ENCODE results near the gene COA5.

Gene COA5

GRCh38 chr2:98571796-98572195 lies 36.5 kb downstream of the COA5 start:
- no peak for DNase-seq (ENCODE audit: low read depth in 3 of 3)

DNA sequence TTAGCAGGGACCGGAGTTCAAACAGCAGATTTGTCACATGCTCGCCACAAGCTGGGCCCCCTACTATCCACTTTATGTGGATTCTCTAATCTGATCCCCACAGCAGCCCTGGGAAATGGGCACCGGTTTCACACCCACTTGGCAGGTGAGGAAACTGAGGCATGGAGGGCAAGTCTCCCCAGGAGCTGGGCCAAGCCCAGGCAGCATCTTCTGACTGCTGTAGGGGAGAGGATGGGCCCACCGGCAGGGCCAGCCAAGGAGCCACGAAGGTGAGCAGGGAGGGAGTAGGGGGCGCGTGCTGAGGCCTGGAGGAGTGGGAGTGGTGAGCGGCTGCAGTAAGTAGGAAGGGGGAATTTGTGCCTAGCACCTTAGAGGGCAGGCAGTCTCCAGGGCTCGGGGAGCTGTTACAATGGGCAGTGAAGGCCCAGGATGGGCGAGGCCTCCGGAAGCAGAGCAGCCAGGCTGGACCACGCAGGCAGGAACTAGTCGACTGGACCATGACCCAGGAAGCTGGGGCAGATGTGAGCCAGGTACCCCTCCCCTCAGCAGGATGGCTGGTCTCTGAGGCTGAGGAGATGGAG lies 37.1 kb downstream of the COA5 start:
- no peak for DNase-seq (ENCODE audit: low read depth in 3 of 3)

- no peak for DNase-seq (ENCODE audit: low read depth in 3 of 3)
These were observed 38.0 kb downstream of the COA5 start for GRCh38 chr2:98570356-98570755.

DNA sequence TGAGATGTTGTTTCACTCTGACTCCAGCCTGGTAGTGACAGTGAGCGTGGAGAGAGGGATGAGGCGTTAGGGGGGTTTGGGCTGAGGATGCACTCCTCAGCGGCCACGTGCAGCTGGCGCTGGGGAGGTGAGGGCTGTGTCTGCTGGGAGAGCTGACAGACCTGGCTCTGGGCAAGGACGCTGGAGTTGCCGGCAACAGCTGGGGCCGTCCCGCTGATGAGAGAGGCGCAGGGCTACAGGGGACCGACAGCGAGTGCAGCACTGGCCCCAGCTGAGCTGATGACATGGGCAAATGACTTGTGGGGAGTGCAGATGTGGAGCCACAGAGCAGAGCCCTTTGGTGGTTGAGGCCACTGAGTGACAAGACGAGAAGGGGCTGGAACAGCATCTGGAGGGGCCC lies 38.4 kb downstream of the COA5 start:
- no peak for DNase-seq (ENCODE audit: low read depth in 3 of 3)

GRCh38 chr2:98569197-98569793 lies 39.0 kb downstream of the COA5 start:
- DNase-seq (ENCODE audit: low read depth in 3 of 3) = peak; percentile 52 to 67 (median 55)

- DNase-seq (ENCODE audit: low read depth in 3 of 3) = no peak
These were observed 40.0 kb downstream of the COA5 start for GRCh38 chr2:98568161-98568956.

GRCh38 chr2:98565941-98566340 lies 42.4 kb downstream of the COA5 start:
- DNase-seq (ENCODE audit: low read depth in 3 of 3) = no peak

DNA sequence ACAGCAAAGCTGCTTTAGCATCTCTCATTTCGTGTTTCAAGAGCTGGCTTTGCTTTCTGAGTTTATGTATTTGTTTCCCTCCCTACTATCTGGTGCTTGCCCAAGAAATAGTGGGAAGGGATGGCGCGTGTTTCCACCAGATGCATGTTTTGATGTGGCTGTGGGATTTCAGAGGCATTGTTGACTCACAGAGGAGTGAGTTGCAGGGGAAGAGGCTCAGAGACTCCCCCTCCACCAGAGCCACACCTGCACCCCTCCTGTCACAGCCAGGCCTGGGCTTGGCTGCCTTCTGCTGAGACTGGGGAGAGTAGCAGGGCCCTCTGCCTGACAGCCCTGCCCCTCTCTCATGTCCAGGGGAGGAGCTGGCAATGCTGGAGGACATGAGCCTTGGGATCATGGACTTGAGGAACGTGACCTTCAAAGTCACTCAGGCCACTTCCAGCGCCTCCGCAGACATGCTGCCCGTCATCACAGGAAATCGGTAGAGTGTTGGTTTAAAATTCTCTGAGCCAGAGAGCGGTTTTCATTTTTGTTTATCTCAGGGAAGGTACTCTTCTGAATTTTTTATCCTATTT lies 42.9 kb downstream of the COA5 start:
- DNase-seq (ENCODE audit: low read depth in 3 of 3) = no peak

GRCh38 chr2:98564541-98565132 lies 43.7 kb downstream of the COA5 start:
- DNase-seq (ENCODE audit: low read depth in 3 of 3) = no peak

DNA sequence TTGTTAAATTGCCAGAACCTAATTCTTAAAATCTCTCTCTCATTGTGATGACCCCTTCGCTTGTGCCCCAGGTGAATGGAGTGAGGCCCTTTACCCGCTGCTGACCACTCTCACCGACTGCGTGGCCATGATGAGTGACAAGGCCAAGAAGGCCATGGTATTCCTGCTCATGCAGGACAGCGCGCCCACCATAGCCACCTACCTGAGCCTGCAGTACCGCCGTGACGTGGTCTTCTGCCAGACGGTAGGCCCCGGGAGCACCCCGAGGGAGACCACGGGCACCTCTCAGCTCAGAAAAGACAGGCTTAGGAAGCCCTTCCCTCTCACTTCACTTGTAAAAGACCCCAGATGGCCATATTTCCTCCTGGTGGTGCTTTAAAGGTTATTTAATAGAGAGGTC lies 44.9 kb downstream of the COA5 start:
- DNase-seq (ENCODE audit: low read depth in 3 of 3) = no peak

DNA sequence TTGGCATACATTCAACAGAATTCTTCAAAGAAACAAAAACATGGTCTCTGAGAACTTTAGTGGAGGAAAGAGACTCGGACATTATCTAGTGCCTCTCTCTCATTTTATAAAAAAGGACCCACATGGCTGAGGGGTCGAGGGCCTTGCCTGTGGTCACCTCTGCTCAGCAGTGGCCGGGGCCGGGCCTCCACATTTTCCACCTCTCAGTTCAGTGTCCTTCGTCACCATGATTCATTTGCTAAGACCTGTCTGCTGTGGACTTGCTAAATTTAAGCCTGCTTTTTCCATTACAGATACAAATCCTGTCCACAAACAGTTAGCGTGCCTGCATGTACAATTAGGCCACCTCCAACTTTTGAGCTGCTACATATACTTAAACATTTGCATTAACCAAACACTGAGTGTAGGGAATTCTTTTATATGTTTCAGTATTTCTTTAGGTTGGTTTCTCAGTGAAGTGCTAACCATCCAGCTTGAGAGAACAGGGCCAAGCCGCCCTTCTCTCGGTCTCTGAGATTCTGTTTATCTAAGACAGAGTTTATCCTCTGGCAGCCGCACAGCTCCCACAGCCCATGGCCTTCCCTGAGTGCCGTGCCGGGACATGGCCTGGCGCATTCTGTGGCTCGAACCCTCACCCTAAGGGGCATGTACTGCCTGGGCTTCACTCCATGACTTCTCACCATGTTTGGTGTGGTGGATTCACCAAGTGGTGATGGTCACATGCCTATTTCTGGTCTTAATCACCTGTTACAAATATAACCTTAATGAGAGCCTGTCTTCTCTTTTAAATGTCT lies 46.2 kb downstream of the COA5 start:
- no peak for DNase-seq (ENCODE audit: low read depth in 3 of 3)

- no peak for DNase-seq (ENCODE audit: low read depth in 3 of 3)
These were observed 47.3 kb downstream of the COA5 start for GRCh38 chr2:98561018-98561417.

GRCh38 chr2:98560256-98560771 lies 48.0 kb downstream of the COA5 start:
- DNase-seq (ENCODE audit: low read depth in 3 of 3) = no peak

- no peak for DNase-seq (ENCODE audit: low read depth in 3 of 3)
These were observed 48.7 kb downstream of the COA5 start for GRCh38 chr2:98559581-98559980.

DNA sequence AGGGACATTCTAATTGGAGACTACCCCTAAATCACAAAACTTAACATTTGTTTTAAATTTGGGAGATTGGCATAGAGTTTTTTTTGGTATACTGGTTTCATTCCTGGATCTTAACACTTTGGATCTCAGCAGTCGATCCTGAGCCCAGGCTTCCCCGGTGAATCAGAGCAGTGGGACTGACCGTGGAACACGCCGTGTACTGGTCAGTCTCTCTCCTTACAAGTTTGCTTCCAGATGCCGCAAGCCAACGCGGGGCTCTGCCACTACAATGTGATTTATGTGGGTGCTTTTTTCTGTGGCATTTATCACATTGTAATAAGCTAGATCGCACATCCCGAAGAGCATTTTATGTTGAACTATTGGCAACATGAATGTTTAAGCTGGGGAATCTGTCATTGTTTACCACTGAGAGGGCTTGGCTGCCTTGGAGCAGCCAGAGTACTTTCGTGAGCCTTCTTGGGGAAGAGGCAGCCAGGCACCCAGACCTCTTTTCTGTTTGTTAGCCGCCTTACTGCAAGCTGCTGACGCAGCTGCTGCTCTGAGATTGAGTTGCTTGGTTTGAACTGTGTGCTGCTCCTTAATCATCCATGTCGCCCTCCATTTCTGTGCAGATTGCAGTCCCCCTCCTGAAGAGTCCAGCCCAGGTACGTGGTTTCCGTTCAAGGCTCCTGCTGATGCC lies 49.3 kb downstream of the COA5 start:
- no peak for DNase-seq (ENCODE audit: low read depth in 3 of 3)

DNA sequence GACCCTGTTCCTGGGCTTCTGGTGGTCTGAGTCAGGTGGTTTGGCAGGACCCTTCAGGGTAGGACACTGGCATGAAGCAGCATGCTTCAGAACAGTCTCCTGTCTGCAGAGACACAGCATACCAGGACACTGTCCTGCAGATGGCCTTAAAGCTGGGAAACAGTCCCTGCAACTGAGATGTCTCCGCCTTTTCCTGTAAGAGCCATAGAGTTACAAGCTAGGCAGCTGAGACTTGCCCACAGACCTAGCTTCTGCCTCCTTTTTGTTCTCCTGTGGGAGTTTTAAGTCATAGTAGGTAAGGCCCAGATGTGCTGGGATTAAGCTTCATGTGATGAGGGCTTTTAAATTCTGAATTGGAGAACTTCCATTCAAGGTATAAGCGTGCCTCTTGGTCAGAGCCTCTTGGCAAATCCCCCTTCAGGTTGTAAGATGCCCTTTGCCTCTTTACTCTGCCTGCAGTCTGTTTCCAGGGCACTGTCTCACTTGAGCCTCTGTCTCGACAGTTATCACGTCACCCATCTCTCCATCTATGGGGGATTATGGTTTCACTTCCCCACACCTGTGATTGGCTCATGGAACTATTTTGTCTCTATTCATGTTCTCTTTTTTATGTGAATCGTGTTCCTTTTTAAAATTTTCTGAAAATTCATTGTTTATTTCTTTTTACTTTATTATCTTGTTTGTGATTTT lies 51.8 kb downstream of the COA5 start:
- DNase-seq (ENCODE audit: low read depth in 3 of 3) = no peak

DNA sequence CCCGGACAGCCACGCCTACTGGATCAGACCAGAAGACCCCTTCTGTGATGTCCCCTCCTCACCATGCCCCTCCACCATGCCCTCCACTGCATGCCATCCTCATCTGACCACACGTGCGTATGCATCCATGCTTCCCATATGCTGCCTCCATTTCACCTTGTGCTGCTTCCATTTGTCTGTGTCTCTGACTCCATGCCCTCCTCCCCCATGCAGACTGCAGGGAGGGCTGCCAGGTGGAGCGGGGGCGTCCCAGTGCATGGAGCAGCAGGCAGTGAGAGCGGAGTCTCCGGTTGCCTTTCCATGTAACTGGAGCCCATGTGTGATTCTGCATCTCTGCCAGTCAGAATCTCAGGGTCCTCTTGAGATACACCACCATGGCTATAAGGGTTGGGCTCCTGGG lies 52.6 kb downstream of the COA5 start:
- no peak for DNase-seq (ENCODE audit: low read depth in 3 of 3)

DNA sequence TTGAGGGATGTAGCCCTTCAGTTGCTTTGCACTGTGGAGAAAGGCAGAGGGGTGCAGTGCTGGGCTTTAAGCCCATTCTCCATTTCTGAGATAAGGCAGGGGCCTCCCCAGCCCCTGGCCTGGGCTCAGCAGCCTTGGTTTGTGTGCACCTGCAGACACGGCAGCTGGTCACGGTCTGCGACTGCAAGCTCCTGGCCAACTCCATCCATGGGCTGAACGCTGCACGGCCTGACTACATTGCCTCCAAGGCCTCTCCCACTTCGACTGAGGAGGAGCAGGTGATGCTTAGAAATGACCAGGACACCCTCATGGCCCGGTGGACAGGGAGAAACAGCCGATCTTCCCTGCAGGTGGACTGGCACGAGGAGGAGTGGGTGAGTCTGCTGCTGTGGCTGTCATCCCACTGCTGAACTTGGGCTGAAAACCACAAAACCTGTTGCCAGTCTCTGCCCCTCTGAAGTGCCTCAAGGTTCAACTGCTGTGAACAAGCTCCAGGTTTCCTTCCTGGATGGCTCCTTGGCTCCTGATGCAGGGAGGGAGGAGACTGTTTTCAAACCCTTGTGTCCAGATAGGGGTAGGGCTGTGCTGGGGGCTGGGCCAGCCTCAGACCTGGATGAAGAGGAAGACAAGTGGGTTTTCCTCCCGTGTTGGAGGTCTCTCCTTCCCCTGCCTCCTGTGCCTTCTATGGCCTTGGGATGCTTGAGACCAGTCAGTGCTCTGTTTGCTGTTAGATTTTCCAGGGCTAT lies 54.0 kb downstream of the COA5 start:
- no peak for DNase-seq (ENCODE audit: low read depth in 3 of 3)

DNA sequence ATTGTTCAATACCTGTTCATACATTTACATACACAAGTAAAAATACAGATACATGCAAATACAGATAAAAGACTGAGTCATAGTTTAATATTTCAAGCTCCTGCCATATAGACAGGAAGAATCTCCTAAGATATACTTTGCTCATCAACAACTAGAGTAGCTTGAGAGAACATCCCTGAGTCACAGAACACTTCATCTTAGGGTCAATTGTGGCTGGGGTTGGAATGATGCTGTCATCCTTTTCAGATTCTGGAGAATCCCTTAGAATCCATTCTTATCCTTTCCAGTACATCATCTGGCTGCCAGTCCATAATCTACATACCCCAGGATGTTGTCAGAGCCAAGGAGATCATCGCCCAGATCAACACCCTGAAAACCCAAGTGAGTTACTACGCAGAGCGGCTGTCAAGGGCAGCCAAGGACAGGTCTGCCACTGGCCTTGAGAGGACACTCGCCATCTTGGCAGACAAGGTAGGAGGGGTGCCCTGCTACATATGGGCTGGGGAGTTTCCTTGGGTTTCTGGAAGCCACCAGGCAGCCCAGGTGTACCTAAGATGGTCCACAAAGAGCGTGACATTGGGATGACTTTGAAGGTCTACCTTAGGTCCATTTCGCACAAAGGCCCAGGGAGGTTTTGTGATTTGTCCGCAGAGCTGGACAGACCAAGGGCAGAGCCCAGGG lies 55.7 kb downstream of the COA5 start:
- no peak for DNase-seq (ENCODE audit: low read depth in 3 of 3)

Data from stimulated activated CD4-positive, alpha-beta T cell treated with anti-CD3 and anti-CD28 coated beads, TNF-alpha, amount 100 ng/mL, for 24 hours (primary cell).